Mesothelial cell of epicardium (in vitro differentiated cells): ENCODE results near the gene CRACR2A. TPM values are rescaled to one million over a fixed set of nuclear protein-coding genes. Genes with fewer than 3 reads are reported as not detected.

Experiments
- DNase-seq, 2 experiments: peaks; one replicate each; pipeline ENCODE4 v3.0.0; 2021; ENCODE audit warnings: low spot score in 2 of 2; ENCODE audit not compliant: unreplicated experiment in 2 of 2
- H3K27ac Mint-ChIP-seq: 2 replicates; pipeline ENCODE4 v1.8.0; 2021; ENCODE audit warnings: mixed read lengths
- H3K27me3 Mint-ChIP-seq: 2 replicates; pipeline ENCODE4 v1.8.0; 2021; ENCODE audit warnings: low read depth, mixed read lengths
- H3K36me3 Mint-ChIP-seq: 2 replicates; pipeline ENCODE4 v1.8.0; 2021; ENCODE audit warnings: mixed read lengths
- H3K4me1 Mint-ChIP-seq: 2 replicates; pipeline ENCODE4 v1.8.0; 2021; ENCODE audit warnings: mixed read lengths
- H3K4me3 Mint-ChIP-seq: 2 replicates; pipeline ENCODE4 v1.8.0; 2021; ENCODE audit warnings: mild to moderate bottlenecking, moderate library complexity, mixed read lengths
- H3K9me3 Mint-ChIP-seq: 2 replicates; pipeline ENCODE4 v1.8.0; 2021; ENCODE audit warnings: mixed read lengths
- CTCF ChIP-seq: fragments of 200-600 bp; sonication (generic); IDR thresholded peaks from one replicate; pipeline ENCODE4 v1.5.0; 2021; ENCODE audit warnings: antibody characterized with exemption; ENCODE audit not compliant: unreplicated experiment
- total RNA-seq: library from RNA; stranded (reverse); gene quantifications from 3 replicates; pipeline ENCODE4 v1.2.1, GENCODE V29; 2021

The CRACR2A gene
- total RNA-seq, 1 donor from 2014 or later = 1.0 TPM

GRCh38 chr12:3791256-3791874 is 38.5 kb upstream of the CRACR2A start:
- Mint-ChIP-seq H3K36me3 (no peaks in the 10 kb centered on the region), H3K27me3 (no peaks in the 10 kb centered on the region), H3K9me3 (peaks cover 14% of the 10 kb centered on the region), H3K4me1 (peaks cover 9% of the 10 kb centered on the region), H3K4me3 (no peak overlapping the region), H3K27ac (peak overlapping the region; percentile 51)
- no peak for DNase-seq
- TF ChIP-seq CTCF = no peak

- Mint-ChIP-seq H3K27me3 (no peaks in the 10 kb centered on the region), H3K9me3 (peaks cover 20% of the 10 kb centered on the region), H3K36me3 (no peaks in the 10 kb centered on the region)
Observed at GRCh38 chr12:3790642-3791041, 37.7 kb upstream of the CRACR2A start.

GRCh38 chr12:3789838-3790237 is 36.9 kb upstream of the CRACR2A start:
- Mint-ChIP-seq H3K27me3 (no peaks in the 10 kb centered on the region), H3K4me3 (no peak overlapping the region), H3K27ac (no peak overlapping the region), H3K36me3 (no peaks in the 10 kb centered on the region), H3K9me3 (peaks cover 25% of the 10 kb centered on the region), H3K4me1 (peaks cover 9% of the 10 kb centered on the region)
- no peak for TF ChIP-seq CTCF
- no peak for DNase-seq

More at GRCh38 chr12:3790642-3791041, 37.7 kb upstream of the CRACR2A start:
- TF ChIP-seq CTCF = no peak
- no peak overlapping the region for H3K27ac Mint-ChIP-seq
- peaks cover 9% of the 10 kb centered on the region for H3K4me1 Mint-ChIP-seq
- no peak for DNase-seq
- no peak overlapping the region for H3K4me3 Mint-ChIP-seq

GRCh38 chr12:3777206-3777809 is 24.4 kb upstream of the CRACR2A start:
- Mint-ChIP-seq H3K4me1 (no peaks in the 10 kb centered on the region), H3K4me3 (no peak overlapping the region), H3K27me3 (peaks cover 18% of the 10 kb centered on the region), H3K36me3 (no peaks in the 10 kb centered on the region), H3K9me3 (no peaks in the 10 kb centered on the region), H3K27ac (no peak overlapping the region)
- peak; percentile 41 for TF ChIP-seq CTCF
- DNase-seq = no peak

GRCh38 chr12:3775385-3776035 is 22.6 kb upstream of the CRACR2A start:
- TF ChIP-seq CTCF = no peak
- no peaks in the 10 kb centered on the region for H3K36me3 Mint-ChIP-seq
- no peak overlapping the region for H3K27ac Mint-ChIP-seq
- H3K9me3 Mint-ChIP-seq = no peaks in the 10 kb centered on the region
- no peak overlapping the region for H3K4me3 Mint-ChIP-seq
- peaks cover 16% of the 10 kb centered on the region for H3K27me3 Mint-ChIP-seq
- DNase-seq = no peak
- H3K4me1 Mint-ChIP-seq = no peaks in the 10 kb centered on the region
